Bronchial epithelial cell (primary cell): ENCODE measurements around the gene FAM78A. TPM values are rescaled to one million over a fixed set of nuclear protein-coding genes. Genes with fewer than 3 reads are reported as not detected.

ENCODE experiments used
- DNase-seq: peaks from one replicate; pipeline ENCODE4 v3.0.0-alpha.2; 2010; ENCODE audit warnings: low read depth
- FAIRE-seq: peaks from 2 replicates; lab custom pipeline; 2011; peaks lifted over from hg19 to GRCh38; lab: Jason Lieb, UNC
- H3K27me3 ChIP-seq: 2 replicates; pipeline ENCODE4 v1.5.1; 2011; ENCODE audit warnings: low read length; ENCODE audit not compliant: control insufficient read depth, insufficient read depth
- H3K36me3 ChIP-seq: 2 replicates; pipeline ENCODE4 v1.5.1; 2011; ENCODE audit warnings: low read length; ENCODE audit not compliant: control insufficient read depth, insufficient read depth
- H3K4me3 ChIP-seq: 2 replicates; pipeline ENCODE4 v1.5.1; 2011; ENCODE audit warnings: mild to moderate bottlenecking, low read depth, low read length, control low read depth
- CTCF ChIP-seq: IDR thresholded peaks from 2 replicates; pipeline ENCODE4 v1.5.1; 2011; ENCODE audit warnings: mild to moderate bottlenecking, moderate library complexity, low read length, control low read depth, inconsistent platforms; ENCODE audit not compliant: insufficient read depth, severe bottlenecking
- total RNA-seq: library from RNA; depleted of rRNA; stranded (reverse); fragments of >200 nt; gene quantifications from 2 replicates; pipeline ENCODE4 v1.2.1, GENCODE V29; 2014

FAM78A gene
- total RNA-seq, 1 donor from 2014 or later, result under 0.01 TPM

GRCh38 chr9:131228988-131229387 is 47.3 kb downstream of the FAM78A start:
- H3K27me3 ChIP-seq, result no peaks in the 10 kb centered on the region
- no peak for FAIRE-seq
- no peak overlapping the region for H3K4me3 ChIP-seq
- H3K36me3 ChIP-seq, result peaks cover 11% of the 10 kb centered on the region
- TF ChIP-seq CTCF, result no peak
- no peak for DNase-seq

GRCh38 chr9:131227959-131228460 is 48.3 kb downstream of the FAM78A start:
- FAIRE-seq, result no peak
- Histone ChIP-seq H3K27me3 (no peaks in the 10 kb centered on the region), H3K4me3 (no peak overlapping the region), H3K36me3 (peaks cover 8% of the 10 kb centered on the region)
- no peak for DNase-seq
- no peak for TF ChIP-seq CTCF

- DNase-seq (no peak), FAIRE-seq (no peak)
- TF ChIP-seq CTCF, result no peak
- Histone ChIP-seq H3K4me3 (no peak overlapping the region), H3K36me3 (peaks cover 7% of the 10 kb centered on the region), H3K27me3 (no peaks in the 10 kb centered on the region)
Measured at GRCh38 chr9:131227112-131227958, 49.0 kb downstream of the FAM78A start.

GRCh38 chr9:131226226-131226625 is 50.1 kb downstream of the FAM78A start:
- TF ChIP-seq CTCF, result no peak
- no peak overlapping the region for H3K4me3 ChIP-seq
- peaks cover 6% of the 10 kb centered on the region for H3K36me3 ChIP-seq
- no peak for FAIRE-seq
- DNase-seq, result no peak
- H3K27me3 ChIP-seq, result no peaks in the 10 kb centered on the region

GRCh38 chr9:131222460-131222859 is 53.9 kb downstream of the FAM78A start:
- no peak for DNase-seq
- no peak overlapping the region for H3K4me3 ChIP-seq
- FAIRE-seq, result no peak
- no peaks in the 10 kb centered on the region for H3K36me3 ChIP-seq
- TF ChIP-seq CTCF, result no peak
- H3K27me3 ChIP-seq, result no peaks in the 10 kb centered on the region
